ENCODE results near the gene DISC1. TPM values are rescaled to one million over a fixed set of nuclear protein-coding genes. Genes with fewer than 3 reads are reported as not detected.

DISC1 gene
- total RNA-seq, 1 donor from 2014 or later: 3.0 TPM

GRCh38 chr1:231694465-231695077 is 68.0 kb downstream of the DISC1 start:
- DNase-seq (ENCODE audit: low read depth in 2 of 2): peak in 1 of 2 donors; percentile 10

GRCh38 chr1:231695439-231696255 is 69.1 kb downstream of the DISC1 start:
- no peak for DNase-seq (ENCODE audit: low read depth in 2 of 2)

- DNase-seq (ENCODE audit: low read depth in 2 of 2): peak in 1 of 2 donors; percentile 28
These were observed 73.2 kb downstream of the DISC1 start for GRCh38 chr1:231699784-231700183.

- no peak for DNase-seq (ENCODE audit: low read depth in 2 of 2)
These were observed 74.7 kb downstream of the DISC1 start for GRCh38 chr1:231701306-231701705.

GRCh38 chr1:231702331-231702730 is 75.7 kb downstream of the DISC1 start:
- peak in 1 of 2 donors; percentile 35 for DNase-seq (ENCODE audit: low read depth in 2 of 2)

- no peak for DNase-seq (ENCODE audit: low read depth in 2 of 2)
These were observed 76.2 kb downstream of the DISC1 start for GRCh38 chr1:231702804-231703203.

- no peak for DNase-seq (ENCODE audit: low read depth in 2 of 2)
These were observed 79.5 kb downstream of the DISC1 start for GRCh38 chr1:231705806-231706760.

- peak in 1 of 2 donors; percentile 38 for DNase-seq (ENCODE audit: low read depth in 2 of 2)
These were observed 80.3 kb downstream of the DISC1 start for GRCh38 chr1:231706934-231707333.

GRCh38 chr1:231707407-231707806 is 80.8 kb downstream of the DISC1 start:
- DNase-seq (ENCODE audit: low read depth in 2 of 2): no peak

GRCh38 chr1:231708394-231708793 is 81.8 kb downstream of the DISC1 start:
- DNase-seq (ENCODE audit: low read depth in 2 of 2): no peak

GRCh38 chr1:231714440-231714839 is 87.8 kb downstream of the DISC1 start:
- DNase-seq (ENCODE audit: low read depth in 2 of 2): no peak

- DNase-seq (ENCODE audit: low read depth in 2 of 2): no peak
These were observed 89.5 kb downstream of the DISC1 start for GRCh38 chr1:231715816-231716722.

- no peak for DNase-seq (ENCODE audit: low read depth in 2 of 2)
These were observed 90.3 kb downstream of the DISC1 start for GRCh38 chr1:231716879-231717278.

GRCh38 chr1:231719485-231720183 is 93.0 kb downstream of the DISC1 start:
- peak in 1 of 2 donors; percentile 54 for DNase-seq (ENCODE audit: low read depth in 2 of 2)

GRCh38 chr1:231720652-231721325 is 94.2 kb downstream of the DISC1 start:
- peak in 1 of 2 donors; percentile 88 for DNase-seq (ENCODE audit: low read depth in 2 of 2)

GRCh38 chr1:231721436-231721835 is 94.8 kb downstream of the DISC1 start:
- no peak for DNase-seq (ENCODE audit: low read depth in 2 of 2)

GRCh38 chr1:231722356-231722755 is 95.8 kb downstream of the DISC1 start:
- no peak for DNase-seq (ENCODE audit: low read depth in 2 of 2)

GRCh38 chr1:231723146-231723545 is 96.6 kb downstream of the DISC1 start:
- peak; percentile 78 to 87 for DNase-seq (ENCODE audit: low read depth in 2 of 2)

- DNase-seq (ENCODE audit: low read depth in 2 of 2): no peak
These were observed 97.5 kb downstream of the DISC1 start for GRCh38 chr1:231724041-231724440.

Data from lung microvascular endothelial cell (primary cell).